Ascending aorta (tissue), 2 donors: Measurements from ENCODE around the gene RYR3. TPM values are rescaled to one million over a fixed set of nuclear protein-coding genes. Genes with fewer than 3 reads are reported as not detected.

Experiments
- DNase-seq, 2 donors: peaks; one replicate each; pipeline ENCODE4 v3.0.0-alpha.2; 2019; ENCODE audit warnings: low spot score in 2 of 2
- H3K27ac ChIP-seq, 2 donors: fragments of 200-600 bp; sonication (generic); one replicate each; pipeline ENCODE4 v1.5.1; 2016 to 2017; ENCODE audit warnings: mild to moderate bottlenecking in 1 of 2
- H3K27me3 ChIP-seq: fragments of 200-600 bp; sonication (generic); one replicate; pipeline ENCODE4 v1.5.1; 2017
- H3K36me3 ChIP-seq, 2 donors: fragments of 200-600 bp; sonication (generic); one replicate each; pipeline ENCODE4 v1.5.1; 2016
- H3K4me1 ChIP-seq, 2 donors: fragments of 200-600 bp; sonication (generic); one replicate each; pipeline ENCODE4 v1.5.1; 2016 to 2017; ENCODE audit warnings: mild to moderate bottlenecking in 1 of 2
- H3K4me3 ChIP-seq, 2 donors: fragments of 200-600 bp; sonication (generic); one replicate each; pipeline ENCODE4 v1.5.1; 2016 to 2017; ENCODE audit warnings: mild to moderate bottlenecking in 1 of 2
- H3K9me3 ChIP-seq, 2 donors: fragments of 200-600 bp; sonication (generic); one replicate each; pipeline ENCODE4 v1.5.1; 2016
- CTCF ChIP-seq, 3 experiments: fragments of 200-600 bp in 2 of 3; fragments of 450-650 bp in 1 of 3; sonication (generic) in 2 of 3; IDR thresholded peaks; one replicate each; pipeline ENCODE4 v1.5.1; 2016 to 2019; ENCODE audit warnings: antibody characterized with exemption in 3 of 3, mild to moderate bottlenecking in 1 of 3, moderate library complexity in 1 of 3
- intact Hi-C: fragments of 100-400 bp; cut with DNase I; formaldehyde crosslinking; loops from one replicate; pipeline ENCODE4 v1.15.1; 2023
- total RNA-seq: library from RNA; depleted of rRNA; stranded (reverse); fragments of >200 nt; gene quantifications from one replicate; pipeline ENCODE4 v1.1.0, GENCODE V29; 2016

The RYR3 gene
- total RNA-seq, 1 donor from 2014 or later = 3.1 TPM

- no peaks in the 10 kb centered on the region for H3K4me1 ChIP-seq
- intact Hi-C loops = no loop called here
- H3K4me3 ChIP-seq = no peak overlapping the region
- TF ChIP-seq CTCF (IDR thresholded peaks at IDR 0.05) = no peak
- DNase-seq = no peak
- H3K36me3 ChIP-seq = no peaks in the 10 kb centered on the region
- H3K9me3 ChIP-seq = no peaks in the 10 kb centered on the region
- H3K27ac ChIP-seq = no peak overlapping the region
- no peaks in the 10 kb centered on the region for H3K27me3 ChIP-seq
These were observed 411.9 kb downstream of the RYR3 start for GRCh38 chr15:33722673-33723015.

GRCh38 chr15:33724321-33725036 is 413.7 kb downstream of the RYR3 start:
- intact Hi-C loops = no loop called here
- DNase-seq = no peak
- Histone ChIP-seq H3K27ac (no peak overlapping the region), H3K4me3 (no peak overlapping the region), H3K9me3 (no peaks in the 10 kb centered on the region), H3K4me1 (no peaks in the 10 kb centered on the region), H3K36me3 (no peaks in the 10 kb centered on the region), H3K27me3 (no peaks in the 10 kb centered on the region)
- no peak for TF ChIP-seq CTCF (IDR thresholded peaks at IDR 0.05)

GRCh38 chr15:33729653-33730052 is 418.9 kb downstream of the RYR3 start:
- intact Hi-C loops = no loop called here
- no peak for DNase-seq

GRCh38 chr15:33730815-33731214 is 420.0 kb downstream of the RYR3 start:
- Histone ChIP-seq H3K9me3 (no peaks in the 10 kb centered on the region), H3K36me3 (no peaks in the 10 kb centered on the region), H3K27me3 (no peaks in the 10 kb centered on the region), H3K4me1 (no peaks in the 10 kb centered on the region), H3K27ac (no peak overlapping the region), H3K4me3 (no peak overlapping the region)
- DNase-seq = no peak
- intact Hi-C loops = no loop called here
- no peak for TF ChIP-seq CTCF (IDR thresholded peaks at IDR 0.05)

More at GRCh38 chr15:33729653-33730052, 418.9 kb downstream of the RYR3 start:
- H3K4me1 ChIP-seq = no peaks in the 10 kb centered on the region
- H3K9me3 ChIP-seq = no peaks in the 10 kb centered on the region
- H3K27ac ChIP-seq = no peak overlapping the region
- no peaks in the 10 kb centered on the region for H3K27me3 ChIP-seq
- TF ChIP-seq CTCF (IDR thresholded peaks at IDR 0.05) = no peak
- no peaks in the 10 kb centered on the region for H3K36me3 ChIP-seq
- H3K4me3 ChIP-seq = no peak overlapping the region

- no peak overlapping the region for H3K27ac ChIP-seq
- no peak for DNase-seq
- no peak overlapping the region for H3K4me3 ChIP-seq
- no peaks in the 10 kb centered on the region for H3K9me3 ChIP-seq
- intact Hi-C loops = no loop called here
- no peaks in the 10 kb centered on the region for H3K36me3 ChIP-seq
- no peaks in the 10 kb centered on the region for H3K4me1 ChIP-seq
- no peak for TF ChIP-seq CTCF (IDR thresholded peaks at IDR 0.05)
- no peaks in the 10 kb centered on the region for H3K27me3 ChIP-seq
These were observed 424.4 kb downstream of the RYR3 start for GRCh38 chr15:33735143-33735542.
